Measurements from ENCODE around the gene BCAR3.

BCAR3 gene

GRCh38 chr1:93635614-93636543, 45.8 kb downstream of the BCAR3 start:
- Mint-ChIP-seq H3K27me3 (ENCODE audit: low read depth) (no peaks in the 10 kb centered on the region), H3K36me3 (ENCODE audit: low read depth) (no peaks in the 10 kb centered on the region), H3K4me1 (ENCODE audit: low read depth) (no peaks in the 10 kb centered on the region), H3K9me3 (no peaks in the 10 kb centered on the region), H3K27ac (no peak overlapping the region), H3K4me3 (no peak overlapping the region)

- no peaks in the 10 kb centered on the region for H3K36me3 Mint-ChIP-seq (ENCODE audit: low read depth)
- H3K4me3 Mint-ChIP-seq = no peak overlapping the region
- H3K9me3 Mint-ChIP-seq = no peaks in the 10 kb centered on the region
- peaks cover 3% of the 10 kb centered on the region for H3K27me3 Mint-ChIP-seq (ENCODE audit: low read depth)
- H3K27ac Mint-ChIP-seq = no peak overlapping the region
- H3K4me1 Mint-ChIP-seq (ENCODE audit: low read depth) = no peaks in the 10 kb centered on the region
Measured at GRCh38 chr1:93633313-93633712, 48.3 kb downstream of the BCAR3 start.

- H3K9me3 Mint-ChIP-seq = no peaks in the 10 kb centered on the region
- peaks cover 11% of the 10 kb centered on the region for H3K27me3 Mint-ChIP-seq (ENCODE audit: low read depth)
- no peak overlapping the region for H3K4me3 Mint-ChIP-seq
- no peak overlapping the region for H3K27ac Mint-ChIP-seq
- H3K4me1 Mint-ChIP-seq (ENCODE audit: low read depth) = no peaks in the 10 kb centered on the region
- H3K36me3 Mint-ChIP-seq (ENCODE audit: low read depth) = no peaks in the 10 kb centered on the region
Measured at GRCh38 chr1:93631626-93632365, 49.8 kb downstream of the BCAR3 start.

- H3K4me3 Mint-ChIP-seq = no peak overlapping the region
- H3K36me3 Mint-ChIP-seq (ENCODE audit: low read depth) = no peaks in the 10 kb centered on the region
- H3K9me3 Mint-ChIP-seq = no peaks in the 10 kb centered on the region
- peaks cover 12% of the 10 kb centered on the region for H3K27me3 Mint-ChIP-seq (ENCODE audit: low read depth)
- no peaks in the 10 kb centered on the region for H3K4me1 Mint-ChIP-seq (ENCODE audit: low read depth)
- no peak overlapping the region for H3K27ac Mint-ChIP-seq
Measured at GRCh38 chr1:93630168-93630567, 51.5 kb downstream of the BCAR3 start.

GRCh38 chr1:93629101-93630059, 52.3 kb downstream of the BCAR3 start:
- peaks cover 12% of the 10 kb centered on the region for H3K27me3 Mint-ChIP-seq (ENCODE audit: low read depth)
- no peaks in the 10 kb centered on the region for H3K4me1 Mint-ChIP-seq (ENCODE audit: low read depth)
- H3K36me3 Mint-ChIP-seq (ENCODE audit: low read depth) = no peaks in the 10 kb centered on the region
- no peak overlapping the region for H3K27ac Mint-ChIP-seq
- no peak overlapping the region for H3K4me3 Mint-ChIP-seq
- H3K9me3 Mint-ChIP-seq = no peaks in the 10 kb centered on the region

GRCh38 chr1:93628681-93629080, 53.0 kb downstream of the BCAR3 start:
- Mint-ChIP-seq H3K36me3 (ENCODE audit: low read depth) (no peaks in the 10 kb centered on the region), H3K4me1 (ENCODE audit: low read depth) (no peaks in the 10 kb centered on the region), H3K27ac (no peak overlapping the region), H3K4me3 (no peak overlapping the region), H3K27me3 (ENCODE audit: low read depth) (peaks cover 14% of the 10 kb centered on the region), H3K9me3 (no peaks in the 10 kb centered on the region)

GRCh38 chr1:93625582-93626327, 55.9 kb downstream of the BCAR3 start:
- Mint-ChIP-seq H3K27ac (no peak overlapping the region), H3K36me3 (ENCODE audit: low read depth) (no peaks in the 10 kb centered on the region), H3K27me3 (ENCODE audit: low read depth) (peaks cover 27% of the 10 kb centered on the region), H3K4me3 (no peak overlapping the region), H3K9me3 (no peaks in the 10 kb centered on the region), H3K4me1 (ENCODE audit: low read depth) (no peaks in the 10 kb centered on the region)

- H3K27ac Mint-ChIP-seq = no peak overlapping the region
- H3K36me3 Mint-ChIP-seq (ENCODE audit: low read depth) = no peaks in the 10 kb centered on the region
- H3K4me1 Mint-ChIP-seq (ENCODE audit: low read depth) = no peaks in the 10 kb centered on the region
- H3K27me3 Mint-ChIP-seq (ENCODE audit: low read depth) = peaks cover 27% of the 10 kb centered on the region
- H3K9me3 Mint-ChIP-seq = no peaks in the 10 kb centered on the region
- no peak overlapping the region for H3K4me3 Mint-ChIP-seq
Measured at GRCh38 chr1:93623875-93624274, 57.8 kb downstream of the BCAR3 start.

- Mint-ChIP-seq H3K9me3 (no peaks in the 10 kb centered on the region), H3K27ac (no peak overlapping the region), H3K27me3 (ENCODE audit: low read depth) (peaks cover 28% of the 10 kb centered on the region), H3K4me3 (no peak overlapping the region), H3K4me1 (ENCODE audit: low read depth) (no peaks in the 10 kb centered on the region), H3K36me3 (ENCODE audit: low read depth) (no peaks in the 10 kb centered on the region)
Measured at GRCh38 chr1:93623436-93623835, 58.2 kb downstream of the BCAR3 start.

- H3K9me3 Mint-ChIP-seq = no peaks in the 10 kb centered on the region
Measured at GRCh38 chr1:93621246-93621645, 60.4 kb downstream of the BCAR3 start.

GRCh38 chr1:93620841-93621210, 60.8 kb downstream of the BCAR3 start:
- no peaks in the 10 kb centered on the region for H3K9me3 Mint-ChIP-seq
- no peak overlapping the region for H3K27ac Mint-ChIP-seq
- H3K27me3 Mint-ChIP-seq (ENCODE audit: low read depth) = peaks cover 26% of the 10 kb centered on the region
- no peaks in the 10 kb centered on the region for H3K4me1 Mint-ChIP-seq (ENCODE audit: low read depth)
- no peak overlapping the region for H3K4me3 Mint-ChIP-seq
- no peaks in the 10 kb centered on the region for H3K36me3 Mint-ChIP-seq (ENCODE audit: low read depth)

More at GRCh38 chr1:93621246-93621645, 60.4 kb downstream of the BCAR3 start:
- peaks cover 26% of the 10 kb centered on the region for H3K27me3 Mint-ChIP-seq (ENCODE audit: low read depth)
- no peak overlapping the region for H3K27ac Mint-ChIP-seq
- no peak overlapping the region for H3K4me3 Mint-ChIP-seq
- H3K36me3 Mint-ChIP-seq (ENCODE audit: low read depth) = no peaks in the 10 kb centered on the region
- H3K4me1 Mint-ChIP-seq (ENCODE audit: low read depth) = no peaks in the 10 kb centered on the region

GRCh38 chr1:93620172-93620840, 61.3 kb downstream of the BCAR3 start:
- Mint-ChIP-seq H3K4me3 (no peak overlapping the region), H3K27me3 (ENCODE audit: low read depth) (peaks cover 26% of the 10 kb centered on the region), H3K9me3 (no peaks in the 10 kb centered on the region), H3K4me1 (ENCODE audit: low read depth) (peaks cover 4% of the 10 kb centered on the region), H3K36me3 (ENCODE audit: low read depth) (no peaks in the 10 kb centered on the region), H3K27ac (no peak overlapping the region)

- Mint-ChIP-seq H3K4me1 (ENCODE audit: low read depth) (peaks cover 4% of the 10 kb centered on the region), H3K9me3 (no peaks in the 10 kb centered on the region), H3K27ac (no peak overlapping the region), H3K27me3 (ENCODE audit: low read depth) (peaks cover 31% of the 10 kb centered on the region), H3K36me3 (ENCODE audit: low read depth) (no peaks in the 10 kb centered on the region), H3K4me3 (no peak overlapping the region)
Measured at GRCh38 chr1:93619507-93620171, 62.0 kb downstream of the BCAR3 start.

Data from T-helper 1 cell treated with Interleukin-12 subunit alpha and Interleukin-12 subunit beta and Interleukin-4 antibody, amounts not matched to agents 30 μg/mL and 1 μg/mL, for 36 hours (primary cell).